ENCODE data around the gene HSD3B7.

- TF ChIP-seq, protein P1, sequence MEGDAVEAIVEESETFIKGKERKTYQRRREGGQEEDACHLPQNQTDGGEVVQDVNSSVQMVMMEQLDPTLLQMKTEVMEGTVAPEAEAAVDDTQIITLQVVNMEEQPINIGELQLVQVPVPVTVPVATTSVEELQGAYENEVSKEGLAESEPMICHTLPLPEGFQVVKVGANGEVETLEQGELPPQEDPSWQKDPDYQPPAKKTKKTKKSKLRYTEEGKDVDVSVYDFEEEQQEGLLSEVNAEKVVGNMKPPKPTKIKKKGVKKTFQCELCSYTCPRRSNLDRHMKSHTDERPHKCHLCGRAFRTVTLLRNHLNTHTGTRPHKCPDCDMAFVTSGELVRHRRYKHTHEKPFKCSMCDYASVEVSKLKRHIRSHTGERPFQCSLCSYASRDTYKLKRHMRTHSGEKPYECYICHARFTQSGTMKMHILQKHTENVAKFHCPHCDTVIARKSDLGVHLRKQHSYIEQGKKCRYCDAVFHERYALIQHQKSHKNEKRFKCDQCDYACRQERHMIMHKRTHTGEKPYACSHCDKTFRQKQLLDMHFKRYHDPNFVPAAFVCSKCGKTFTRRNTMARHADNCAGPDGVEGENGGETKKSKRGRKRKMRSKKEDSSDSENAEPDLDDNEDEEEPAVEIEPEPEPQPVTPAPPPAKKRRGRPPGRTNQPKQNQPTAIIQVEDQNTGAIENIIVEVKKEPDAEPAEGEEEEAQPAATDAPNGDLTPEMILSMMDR (IDR thresholded peaks at IDR 0.05): no peak
- no peak for TF ChIP-seq EP300 (IDR thresholded peaks at IDR 0.05)
- no peak for TF ChIP-seq POLR2AphosphoS5 (IDR thresholded peaks at IDR 0.05)
- no peak for TF ChIP-seq POLR2A (IDR thresholded peaks at IDR 0.05)
Measured at GRCh38 chr16:31031276-31031675, 46.3 kb downstream of the HSD3B7 start.
